ENCODE measurements around the gene HSPH1. TPM values are rescaled to one million over a fixed set of nuclear protein-coding genes. Genes with fewer than 3 reads are reported as not detected.

Gene HSPH1
- total RNA-seq = 22.7 and 53.5 TPM in 2 replicates

DNA sequence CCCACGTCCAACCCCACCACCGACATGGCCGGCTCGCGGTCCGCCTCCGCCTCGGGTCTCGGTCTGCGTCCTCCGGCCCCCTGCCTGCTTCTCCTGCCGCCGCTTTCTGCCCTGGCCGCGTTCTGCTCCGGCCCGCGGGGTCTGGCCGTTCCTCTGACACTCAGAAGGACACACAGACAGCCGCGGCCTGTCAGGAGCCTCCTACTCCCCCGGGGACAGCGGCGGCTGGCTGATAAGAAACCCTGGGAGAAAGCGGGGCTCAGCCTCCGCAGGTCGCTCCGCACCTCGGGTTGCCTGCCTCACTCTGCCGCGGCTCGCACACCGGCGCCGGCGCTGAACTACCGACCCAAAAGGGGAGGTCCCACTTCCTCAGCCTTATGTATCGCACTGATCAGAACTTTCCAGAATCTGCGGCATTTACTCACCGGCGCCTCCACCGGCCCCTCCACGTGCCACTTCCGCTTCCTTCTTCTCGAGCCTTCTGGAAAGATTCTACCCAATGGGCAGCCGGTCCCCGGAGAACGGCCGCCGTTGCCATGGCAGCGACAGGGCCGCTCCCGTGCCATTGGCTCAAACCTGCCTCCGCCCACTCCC, at the start of gene HSPH1:
Gene HSPH1 (minus strand): TSS at position 348 of the 594 bp plus-strand sequence. CDS start 322 bp downstream, at position 26.

DNA sequence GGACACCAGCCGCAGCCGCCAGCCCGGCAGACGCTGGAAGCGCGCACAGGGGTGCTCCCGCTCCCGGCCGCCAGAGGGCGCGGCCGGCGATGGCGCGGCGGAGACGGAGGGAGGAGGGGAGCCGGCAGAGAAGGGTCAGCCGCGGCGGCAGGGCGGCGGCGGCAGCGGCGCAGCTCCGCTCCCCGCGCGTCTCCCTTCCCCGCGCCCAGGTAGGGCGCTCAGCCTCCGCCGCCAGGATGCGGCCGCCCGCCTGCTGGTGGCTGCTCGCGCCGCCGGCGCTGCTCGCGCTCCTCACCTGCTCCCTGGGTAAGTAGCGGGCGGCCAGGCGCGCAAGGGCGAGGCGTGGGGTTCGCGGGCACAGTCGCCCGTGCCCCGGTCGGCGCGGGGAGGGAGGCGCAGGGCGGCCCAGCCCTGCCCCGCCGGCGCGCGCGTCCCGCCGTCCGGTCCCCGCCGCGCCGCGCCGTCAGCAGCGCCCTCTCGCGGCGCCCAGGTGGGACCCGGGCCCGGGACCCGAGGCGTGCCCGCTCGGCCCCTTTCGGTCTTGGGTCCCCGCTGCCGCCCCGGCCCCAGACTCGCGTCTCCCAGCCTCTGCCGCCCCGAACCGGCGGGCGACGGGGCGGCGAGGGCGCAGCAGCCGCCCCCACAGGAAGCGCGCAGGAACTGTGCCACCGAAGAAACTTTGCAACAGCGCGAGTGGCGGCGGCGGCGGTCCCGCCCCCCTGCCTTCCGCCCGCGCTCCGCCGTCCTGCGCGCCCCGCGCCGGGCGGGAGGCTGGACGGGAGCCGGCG, 38.3 kb upstream of the HSPH1 start, which contains the start of gene B3GLCT:
Gene B3GLCT (plus strand): TSS at position 127 of the 788 bp plus-strand sequence. CDS start 110 bp downstream, at position 237.

Other genes with a start within 250 kb of the HSPH1 start
- gene TEX26, start 229.2 kb downstream of the HSPH1 start, total RNA-seq = not detected in 2 replicates
- 6.4 and 6.5 TPM in 2 replicates for gene B3GLCT, start 38.1 kb upstream of the HSPH1 start, total RNA-seq

All from hair follicular keratinocyte (primary cell).